ENCODE results near the gene TNFSF10. TPM values are rescaled to one million over a fixed set of nuclear protein-coding genes. Genes with fewer than 3 reads are reported as not detected.

The TNFSF10 gene
- total RNA-seq, 1 experiment from 2014 or later = 0.22 TPM

- peaks cover 15% of the 10 kb centered on the region for H3K9me3 Mint-ChIP-seq
- peaks cover 13% of the 10 kb centered on the region for H3K4me1 Mint-ChIP-seq
- H3K36me3 Mint-ChIP-seq = no peaks in the 10 kb centered on the region
- no peak overlapping the region for H3K4me3 Mint-ChIP-seq
- H3K27me3 Mint-ChIP-seq (ENCODE audit: low read depth) = peaks cover 3% of the 10 kb centered on the region; the same call in 1 of the 2 replicates
- ATAC-seq = no peak
- no peak overlapping the region for H3K27ac Mint-ChIP-seq
- no peak for TF ChIP-seq CTCF (IDR thresholded peaks at IDR 0.05)
- no peak for TF ChIP-seq ZNF121 (CRISPR knock-in tag; IDR thresholded peaks at IDR 0.05)
- TF ChIP-seq USF2 (CRISPR knock-in tag; IDR thresholded peaks at IDR 0.05) = no peak
- no peak for TF ChIP-seq TP53 (CRISPR knock-in tag; IDR thresholded peaks at IDR 0.05)
- no peak for TF ChIP-seq TEAD1 (CRISPR knock-in tag; IDR thresholded peaks at IDR 0.05)
- TF ChIP-seq STAT6 (CRISPR knock-in tag; conservative IDR thresholded peaks at IDR 0.05; ENCODE audit: low read depth) = no peak
- no peak for TF ChIP-seq HMGA2 (CRISPR knock-in tag; IDR thresholded peaks at IDR 0.05)
- TF ChIP-seq JAZF1 (CRISPR knock-in tag; IDR thresholded peaks at IDR 0.05) = no peak
- ChIA-PET POLR2A (no interaction called here), CTCF (interaction anchor here (1.6 kb wide), 1 partner anchor 76 kb away, joined by 3 read pairs; no protein-coding TSS in a partner anchor)
- DNase-seq (ENCODE audit: low spot score) = no peak
These were observed 13.8 kb upstream of the TNFSF10 start for GRCh38 chr3:172536993-172537419.

- peaks cover 13% of the 10 kb centered on the region for H3K4me1 Mint-ChIP-seq
These were observed 13.3 kb upstream of the TNFSF10 start for GRCh38 chr3:172536505-172536904.

GRCh38 chr3:172530566-172530965, 7.3 kb upstream of the TNFSF10 start:
- no peak for TF ChIP-seq JUN (CRISPR knock-in tag; IDR thresholded peaks at IDR 0.05)
- no peak for TF ChIP-seq ZNF416 (CRISPR knock-in tag; IDR thresholded peaks at IDR 0.05)
- ChIA-PET CTCF (interaction anchor here (0.5 to 1.6 kb wide), 4 partner anchors 65 to 926 kb away, joined by 4 to 6 read pairs (median 4); no protein-coding TSS in a partner anchor), POLR2A (interaction anchor here (0.5 kb wide), 1 partner anchor 422 kb away, joined by 3 read pairs; no protein-coding TSS in a partner anchor)
- peaks cover 3% of the 10 kb centered on the region; the same call in 1 of the 2 replicates for H3K27me3 Mint-ChIP-seq (ENCODE audit: low read depth)
- H3K4me1 Mint-ChIP-seq = no peaks in the 10 kb centered on the region
- no peaks in the 10 kb centered on the region for H3K9me3 Mint-ChIP-seq
- ATAC-seq (no peak), DNase-seq (ENCODE audit: low spot score) (no peak)
- H3K36me3 Mint-ChIP-seq = no peaks in the 10 kb centered on the region
- no peak overlapping the region for H3K27ac Mint-ChIP-seq
- no peak overlapping the region for H3K4me3 Mint-ChIP-seq

More at GRCh38 chr3:172536505-172536904, 13.3 kb upstream of the TNFSF10 start:
- H3K27me3 Mint-ChIP-seq (ENCODE audit: low read depth) = peaks cover 3% of the 10 kb centered on the region; the same call in 1 of the 2 replicates
- DNase-seq (ENCODE audit: low spot score) = no peak
- H3K4me3 Mint-ChIP-seq = no peak overlapping the region
- TF ChIP-seq CREB1 (CRISPR knock-in tag; IDR thresholded peaks at IDR 0.05) = no peak
- TF ChIP-seq FOXK1 (CRISPR knock-in tag; IDR thresholded peaks at IDR 0.05) = 0 out of 2 replicates have a peak, but pooled peaks have one; percentile 21
- no peak overlapping the region for H3K27ac Mint-ChIP-seq
- H3K9me3 Mint-ChIP-seq = peaks cover 15% of the 10 kb centered on the region
- POLR2A ChIA-PET = no interaction called here
- no peaks in the 10 kb centered on the region for H3K36me3 Mint-ChIP-seq
- ATAC-seq = peak; percentile 84
- CTCF ChIA-PET = interaction anchor here (1.6 kb wide), 1 partner anchor 75 kb away, joined by 3 read pairs; no protein-coding TSS in a partner anchor

- CTCF ChIA-PET = interaction anchor here (0.5 to 1.6 kb wide), 4 partner anchors 66 to 926 kb away, joined by 4 to 6 read pairs (median 4); no protein-coding TSS in a partner anchor
- no peak overlapping the region for H3K27ac Mint-ChIP-seq
- no peaks in the 10 kb centered on the region for H3K36me3 Mint-ChIP-seq
- H3K4me1 Mint-ChIP-seq = no peaks in the 10 kb centered on the region
- no peak for ATAC-seq
- POLR2A ChIA-PET = interaction anchor here (0.5 kb wide), 1 partner anchor 421 kb away, joined by 3 read pairs; no protein-coding TSS in a partner anchor
- DNase-seq (ENCODE audit: low spot score) = no peak
- no peak overlapping the region for H3K4me3 Mint-ChIP-seq
- no peaks in the 10 kb centered on the region for H3K9me3 Mint-ChIP-seq
- peaks cover 3% of the 10 kb centered on the region; the same call in 1 of the 2 replicates for H3K27me3 Mint-ChIP-seq (ENCODE audit: low read depth)
- TF ChIP-seq ZNF219 (CRISPR knock-in tag; IDR thresholded peaks at IDR 0.05; ENCODE audit: borderline replicate concordance) (no peak), MXD4 (CRISPR knock-in tag; IDR thresholded peaks at IDR 0.05; ENCODE audit: borderline replicate concordance) (no peak), ZNF317 (CRISPR knock-in tag; IDR thresholded peaks at IDR 0.05; ENCODE audit: borderline replicate concordance, low read depth) (no peak), ZBTB21 (CRISPR knock-in tag; IDR thresholded peaks at IDR 0.05; ENCODE audit: borderline replicate concordance) (no peak), NFATC4 (CRISPR knock-in tag; IDR thresholded peaks at IDR 0.05) (no peak), ATF1 (CRISPR knock-in tag; IDR thresholded peaks at IDR 0.05) (no peak), NFYB (CRISPR knock-in tag; conservative IDR thresholded peaks at IDR 0.05; ENCODE audit: low read depth) (no peak), E2F5 (CRISPR knock-in tag; IDR thresholded peaks at IDR 0.05) (no peak), ZNF416 (CRISPR knock-in tag; IDR thresholded peaks at IDR 0.05) (no peak), ZBTB43 (CRISPR knock-in tag; IDR thresholded peaks at IDR 0.05) (no peak), CREM (CRISPR knock-in tag; IDR thresholded peaks at IDR 0.05) (no peak)
These were observed 6.9 kb upstream of the TNFSF10 start for GRCh38 chr3:172530101-172530561.

Measured in WTC11 (cell line).